Measurements from ENCODE around the gene KCNA1.

The KCNA1 gene

GRCh38 chr12:4911316-4911994 lies 1.8 kb downstream of the KCNA1 start:
- DNase-seq = no peak

GRCh38 chr12:4914720-4915119 lies 5.0 kb downstream of the KCNA1 start:
- DNase-seq = no peak

DNA sequence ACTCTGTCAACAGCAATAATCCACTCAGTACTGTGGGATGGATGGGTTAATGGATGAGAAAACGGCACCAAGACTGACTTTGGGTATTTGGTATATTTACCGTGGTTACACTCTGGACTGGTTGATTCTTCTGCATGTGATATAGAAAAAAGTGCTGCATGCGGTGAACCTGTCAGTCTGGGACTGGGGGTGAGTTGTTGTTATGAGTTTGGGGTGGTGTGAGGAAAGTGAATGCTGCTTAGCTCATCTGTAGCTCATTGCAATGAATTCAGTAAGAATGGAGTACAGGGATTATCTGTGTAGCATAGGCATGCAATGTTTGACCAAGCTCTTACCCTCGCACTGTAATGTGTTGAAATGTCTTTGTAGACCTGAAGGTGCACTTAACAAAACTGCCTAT lies 6.0 kb downstream of the KCNA1 start:
- DNase-seq = no peak

GRCh38 chr12:4918950-4919660 lies 9.4 kb downstream of the KCNA1 start:
- DNase-seq = no peak

DNA sequence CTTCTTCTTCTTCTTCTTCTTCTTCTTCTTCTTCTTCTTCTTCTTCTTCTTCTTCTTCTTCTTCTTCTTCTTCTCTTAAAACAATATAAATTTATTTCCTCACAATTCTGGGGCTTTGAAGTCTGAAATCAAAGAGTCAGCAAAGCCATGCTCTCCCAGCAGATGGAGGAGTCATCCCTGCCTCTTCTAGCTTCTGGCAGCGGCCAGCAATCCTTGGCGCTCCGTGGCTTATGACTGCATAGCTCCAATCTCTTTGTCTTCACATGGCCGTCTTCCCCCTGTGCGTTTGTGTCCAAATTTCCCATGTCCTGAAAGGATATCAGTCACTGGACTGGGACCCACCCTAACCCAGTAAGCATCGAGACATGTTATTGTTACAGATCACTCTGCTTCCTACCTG lies 22.9 kb downstream of the KCNA1 start:
- DNase-seq = no peak

DNA sequence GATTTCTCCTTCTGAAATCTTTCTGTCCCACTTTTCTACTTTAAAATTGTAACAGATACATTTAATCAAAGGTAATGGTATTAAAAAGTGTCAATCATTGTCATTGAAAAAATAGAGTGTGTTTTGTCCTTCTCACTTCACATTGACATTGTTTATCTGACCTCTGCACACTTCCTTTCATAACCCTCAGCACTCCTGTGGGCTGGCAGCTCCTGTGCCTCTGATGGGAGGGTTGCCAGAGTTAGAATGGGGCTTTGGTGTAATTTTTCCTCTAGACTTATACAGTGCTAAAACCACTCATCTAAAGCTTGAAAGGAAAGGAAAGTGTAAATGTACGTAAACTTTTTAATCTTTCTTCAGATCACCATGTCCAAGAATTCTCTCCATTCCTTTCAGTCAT lies 23.7 kb downstream of the KCNA1 start:
- no peak for DNase-seq

GRCh38 chr12:4934407-4935035 lies 24.8 kb downstream of the KCNA1 start:
- peak; percentile 22 for DNase-seq

GRCh38 chr12:4938900-4939299 lies 29.2 kb downstream of the KCNA1 start:
- DNase-seq = no peak

DNA sequence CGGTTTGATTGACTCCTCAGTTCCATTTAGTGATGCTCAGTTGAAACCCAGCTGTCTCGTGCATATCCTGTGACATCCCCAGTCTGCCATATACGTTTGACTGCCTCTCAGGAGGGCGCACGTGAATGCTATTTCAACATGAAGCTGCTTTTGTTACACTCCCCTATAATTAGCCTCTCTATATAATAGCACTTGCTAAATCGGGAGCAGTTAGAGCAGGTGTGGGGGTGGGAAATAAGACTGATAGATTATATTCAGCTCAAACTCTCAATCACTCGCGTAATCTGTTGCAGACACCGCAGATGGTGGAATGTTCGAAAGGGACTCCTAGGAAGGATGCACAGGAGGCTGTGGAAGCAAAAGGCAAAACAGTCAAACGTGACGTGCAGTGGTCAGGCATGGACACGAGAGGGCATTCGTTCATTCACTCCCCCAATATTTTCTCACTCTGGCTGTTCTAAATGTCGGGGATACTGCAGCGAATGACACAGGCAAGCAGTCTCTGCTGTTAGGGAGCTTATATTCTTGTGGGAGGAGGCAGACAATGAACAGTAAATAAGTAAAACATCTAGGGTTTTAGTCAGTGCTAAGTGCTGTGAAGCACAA lies 29.8 kb downstream of the KCNA1 start:
- DNase-seq = peak; percentile 96

GRCh38 chr12:4943067-4943937 lies 33.6 kb downstream of the KCNA1 start:
- DNase-seq = no peak

DNA sequence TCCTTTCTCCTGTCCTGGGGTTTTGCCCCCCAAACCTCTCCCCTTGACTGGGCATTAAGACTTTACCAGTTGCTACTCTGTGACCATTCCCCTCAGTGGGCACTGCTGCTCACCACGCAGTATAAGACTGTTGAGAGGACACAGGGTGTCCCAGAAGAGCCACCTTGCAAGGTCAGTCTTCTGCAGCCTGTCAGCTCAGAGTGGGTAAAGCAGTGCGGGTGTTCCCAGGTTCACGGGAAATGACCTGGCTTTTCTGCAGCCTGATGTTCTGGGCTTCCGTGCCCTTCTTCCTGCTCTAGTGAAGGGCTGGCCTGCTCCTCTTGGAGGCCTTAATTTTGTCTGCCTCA lies 34.2 kb downstream of the KCNA1 start:
- no peak for DNase-seq

GRCh38 chr12:4947253-4947652 lies 37.5 kb downstream of the KCNA1 start:
- DNase-seq = no peak

DNA sequence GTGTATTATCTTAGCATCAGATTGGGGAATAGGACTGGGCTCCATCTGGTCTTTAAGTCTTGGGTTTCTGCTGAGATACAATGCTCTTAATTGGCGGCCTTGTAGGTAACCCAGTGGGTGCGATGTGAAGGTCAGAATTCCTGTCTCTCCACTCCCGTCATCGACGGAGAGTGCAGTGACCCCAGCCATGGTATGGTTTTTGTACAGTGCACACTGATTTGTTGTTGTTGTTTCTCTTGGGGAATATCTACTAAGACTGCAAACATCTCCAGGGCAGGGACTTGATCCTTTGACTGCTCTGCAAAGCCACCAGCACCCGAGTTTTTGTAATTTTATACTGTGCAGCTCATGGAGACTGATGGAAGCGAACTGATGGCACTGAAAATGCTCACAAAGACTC lies 41.4 kb downstream of the KCNA1 start:
- DNase-seq = no peak

DNA sequence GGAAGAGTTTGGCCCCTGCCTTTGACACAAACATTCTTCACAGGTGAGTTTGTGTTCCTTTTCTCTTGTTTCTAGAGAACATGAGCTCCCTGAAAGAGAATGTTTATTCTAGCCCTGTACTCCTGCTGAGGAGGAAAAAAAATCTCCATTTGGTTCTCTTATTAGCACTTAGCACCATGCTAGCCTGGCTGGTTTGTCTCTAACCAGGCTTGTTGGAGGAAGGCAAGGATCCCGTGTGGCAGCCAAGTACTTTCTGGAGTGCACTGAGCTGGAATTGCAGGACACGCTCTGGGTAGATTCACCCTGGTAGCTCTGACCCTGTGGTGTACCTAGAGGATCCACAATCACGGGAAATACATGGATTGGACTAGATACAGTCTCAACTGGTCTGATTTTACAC lies 41.9 kb downstream of the KCNA1 start:
- DNase-seq = no peak

DNA sequence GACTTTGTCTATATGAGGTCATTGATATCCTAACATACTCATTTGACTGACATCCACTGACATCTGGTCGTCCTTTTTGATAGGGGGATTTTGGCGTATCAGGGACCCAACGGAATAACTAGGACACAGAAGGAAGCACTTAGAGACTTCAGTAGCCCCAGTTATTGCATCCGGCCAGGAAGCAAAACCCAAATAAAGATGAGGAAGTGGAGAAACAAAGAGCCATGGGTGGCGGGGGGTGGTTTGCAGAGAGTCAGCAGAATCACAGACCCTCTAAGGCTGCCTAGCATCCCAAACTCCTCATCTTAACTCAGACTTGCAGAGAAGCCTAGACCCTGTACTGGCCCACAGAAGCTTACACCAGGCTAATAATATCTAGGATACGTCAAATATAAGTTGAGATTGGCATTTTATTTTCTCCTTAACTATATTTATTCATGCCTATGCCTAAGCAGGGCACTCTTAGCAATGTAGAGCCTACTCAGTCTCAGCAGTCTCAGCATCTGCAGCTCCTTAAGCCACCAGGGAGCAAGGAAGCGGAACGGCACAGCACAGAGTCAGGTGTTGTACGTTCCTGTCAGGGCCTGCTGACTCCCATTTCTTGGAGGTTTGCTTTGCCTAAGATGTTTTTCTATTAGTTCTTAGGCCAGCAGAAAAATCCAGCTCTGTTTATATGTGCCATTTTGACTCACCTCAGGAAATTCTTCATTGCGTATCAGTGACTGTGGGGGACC lies 45.1 kb downstream of the KCNA1 start:
- DNase-seq = no peak

- no peak for DNase-seq
Measured at GRCh38 chr12:4956054-4956453, 46.3 kb downstream of the KCNA1 start.

DNA sequence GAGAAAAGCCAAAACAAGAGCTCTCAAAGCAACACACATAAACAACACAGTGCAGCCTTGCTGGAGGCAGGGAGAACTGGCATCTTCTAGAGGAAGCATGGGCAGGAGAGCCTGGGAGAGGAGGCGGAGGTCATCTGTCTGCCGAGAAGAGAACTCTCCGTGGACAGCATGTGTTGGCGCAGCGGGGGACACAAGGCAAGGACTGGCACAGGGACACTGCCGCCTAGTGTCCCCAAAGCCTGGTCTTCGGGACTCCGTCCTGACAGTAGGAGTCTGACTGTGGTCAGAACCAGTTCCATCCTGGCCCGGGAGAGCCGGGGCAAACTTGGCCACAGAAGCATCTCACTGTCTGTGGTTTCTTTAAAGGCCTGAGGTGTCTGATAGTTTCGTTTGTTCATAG lies 47.3 kb downstream of the KCNA1 start:
- no peak for DNase-seq

- DNase-seq = no peak
Measured at GRCh38 chr12:4957761-4958160, 48.1 kb downstream of the KCNA1 start.

DNA sequence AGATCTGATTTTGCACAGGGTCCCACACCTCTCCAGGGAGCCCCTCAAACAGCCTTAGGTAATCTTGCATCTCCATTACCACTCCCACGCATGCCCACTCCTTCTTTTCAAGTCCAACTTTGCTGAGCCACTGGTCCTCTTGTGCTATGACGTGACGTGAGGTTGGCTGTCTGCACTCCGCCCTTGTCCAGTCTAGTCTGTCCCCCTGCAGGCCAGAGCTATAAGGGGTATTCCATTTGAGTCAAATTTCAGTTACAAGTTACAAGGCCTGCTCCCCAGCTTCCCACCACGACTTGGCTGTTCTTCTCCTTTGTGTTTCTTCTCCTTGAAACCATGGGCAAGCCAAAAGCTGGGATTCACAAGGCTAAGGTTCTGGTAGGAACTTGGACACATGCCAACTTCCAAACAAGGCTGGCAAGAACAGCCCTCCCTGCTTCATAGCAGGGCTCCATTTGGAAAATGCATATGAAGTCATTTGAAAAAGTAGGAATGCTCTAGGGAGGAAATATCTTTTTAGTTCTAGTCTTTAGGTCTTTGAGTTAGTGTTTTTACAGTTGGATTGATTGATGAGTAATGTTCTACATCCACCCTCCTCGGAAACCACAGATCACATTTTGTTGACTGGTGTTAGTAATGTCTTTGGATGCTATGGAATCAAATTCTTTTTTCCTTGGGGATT lies 49.1 kb downstream of the KCNA1 start:
- DNase-seq = no peak

DNA sequence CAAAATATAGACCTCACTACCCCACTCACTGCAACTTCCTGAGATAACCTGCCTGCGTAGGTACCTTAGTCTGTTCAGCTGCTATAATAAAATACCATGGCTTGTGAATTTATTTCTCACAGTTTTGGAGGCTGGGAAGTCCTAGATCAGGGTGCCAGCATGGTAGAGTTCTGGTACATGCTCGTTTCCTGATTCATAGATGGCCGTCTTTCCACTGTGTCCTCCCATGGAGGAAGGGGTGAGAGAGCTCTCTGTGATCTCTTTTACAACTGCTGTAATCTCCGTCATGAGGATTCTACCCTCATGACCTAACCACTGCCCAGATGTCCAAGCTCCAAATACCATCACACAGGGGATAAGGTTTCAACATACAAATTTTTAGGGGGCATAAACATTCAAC lies 49.7 kb downstream of the KCNA1 start:
- no peak for DNase-seq

- DNase-seq = no peak
Measured at GRCh38 chr12:4960030-4960429, 50.3 kb downstream of the KCNA1 start.

GRCh38 chr12:4960547-4960946 lies 50.8 kb downstream of the KCNA1 start:
- DNase-seq = no peak

Measured in NCI-H1436 treated with DMSO at 0.1 percent for 48 hours (cell line).